HL-60 (cell line): Measurements from ENCODE around the gene C4orf54.

Experiments
- DNase-seq, 2 experiments: peaks; one replicate each; pipeline ENCODE4 v3.0.0-alpha.2; 2010 to 2020; ENCODE audit warnings: low read depth in 1 of 2, low spot score in 1 of 2
- H3K27ac ChIP-seq: fragments of 250-450 bp; sonication (Bioruptor Pico); replicated peaks from 2 replicates; pipeline ENCODE4 v1.5.1; 2020; ENCODE audit warnings: mild to moderate bottlenecking, moderate library complexity
- H3K27me3 ChIP-seq: fragments of 250-450 bp; sonication (Bioruptor Pico); 2 replicates; pipeline ENCODE4 v1.5.1; 2021; ENCODE audit warnings: mild to moderate bottlenecking, moderate library complexity; ENCODE audit not compliant: insufficient read depth, poor library complexity, severe bottlenecking
- H3K4me3 ChIP-seq: replicated peaks from 2 replicates; pipeline ENCODE4 v1.5.1; 2011; ENCODE audit warnings: mild to moderate bottlenecking, control low read depth, low read length; ENCODE audit not compliant: insufficient read depth
- GABPA ChIP-seq: IDR thresholded peaks from 2 replicates; pipeline ENCODE4 v1.6.1; 2012; ENCODE audit warnings: low read depth
- POLR2AphosphoS5 ChIP-seq: IDR thresholded peaks from 2 replicates; pipeline ENCODE4 v1.6.1; 2012; ENCODE audit warnings: low read depth
- SPI1 ChIP-seq: IDR thresholded peaks from 2 replicates; pipeline ENCODE4 v1.6.1; 2012; ENCODE audit warnings: low read depth, mild to moderate bottlenecking, borderline replicate concordance
- TF ChIP-seq, protein P1 (sequence below): IDR thresholded peaks from one replicate; pipeline ENCODE4 v1.5.1; 2011; ENCODE audit warnings: low read length, control low read depth, inconsistent platforms; ENCODE audit not compliant: insufficient read depth
- TF ChIP-seq, protein P2 (sequence below): IDR thresholded peaks from 2 replicates; pipeline ENCODE4 v1.6.1; 2012; ENCODE audit warnings: low read depth; ENCODE audit not compliant: insufficient replicate concordance

The C4orf54 gene

DNA sequence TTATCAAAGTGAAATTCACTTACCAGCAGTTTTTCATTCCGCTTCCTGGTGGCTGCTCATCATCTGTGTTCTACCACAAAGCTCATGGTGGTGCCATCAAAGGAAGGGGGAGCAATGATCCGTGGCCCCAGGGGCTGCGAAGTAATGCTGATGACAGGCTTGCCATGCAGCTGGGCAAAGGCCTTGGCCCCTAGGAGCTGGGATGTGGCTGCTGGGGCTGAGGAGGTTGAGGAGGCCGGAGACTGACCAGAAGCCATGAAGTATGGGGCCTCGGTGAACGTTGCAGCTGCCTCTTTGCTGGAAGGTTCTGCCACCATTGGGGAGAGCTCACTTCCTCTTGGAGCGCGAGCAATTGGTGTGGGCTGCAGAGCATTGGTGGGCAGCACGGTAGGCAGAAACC lies 8.4 kb downstream of the C4orf54 start:
- TF ChIP-seq SPI1 (no peak), GABPA (no peak)
- no peak overlapping the region for H3K4me3 ChIP-seq
- H3K27me3 ChIP-seq: no peaks in the 10 kb centered on the region
- no peak for DNase-seq
- no peak overlapping the region for H3K27ac ChIP-seq

DNA sequence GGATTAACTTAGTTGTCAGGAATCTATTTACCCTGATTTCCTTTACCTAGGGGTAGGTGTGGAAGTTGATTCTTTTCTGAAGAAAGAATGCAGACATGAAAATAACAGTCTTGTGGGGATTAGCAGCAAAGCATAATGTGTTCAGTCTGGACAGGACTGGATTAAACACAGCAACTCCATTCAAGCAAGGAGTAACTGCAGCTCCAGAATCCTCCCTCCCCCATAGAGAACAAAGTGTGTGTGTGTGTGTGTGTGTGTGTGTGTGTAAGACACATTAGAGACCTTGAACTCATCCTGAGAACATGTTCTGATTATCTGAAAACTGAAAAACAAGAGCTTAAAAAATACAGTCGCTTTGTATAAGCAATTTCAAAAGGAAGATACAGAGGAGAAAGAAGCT lies 9.3 kb downstream of the C4orf54 start:
- H3K27me3 ChIP-seq: no peaks in the 10 kb centered on the region
- no peak for TF ChIP-seq SPI1
- TF ChIP-seq, protein P1, sequence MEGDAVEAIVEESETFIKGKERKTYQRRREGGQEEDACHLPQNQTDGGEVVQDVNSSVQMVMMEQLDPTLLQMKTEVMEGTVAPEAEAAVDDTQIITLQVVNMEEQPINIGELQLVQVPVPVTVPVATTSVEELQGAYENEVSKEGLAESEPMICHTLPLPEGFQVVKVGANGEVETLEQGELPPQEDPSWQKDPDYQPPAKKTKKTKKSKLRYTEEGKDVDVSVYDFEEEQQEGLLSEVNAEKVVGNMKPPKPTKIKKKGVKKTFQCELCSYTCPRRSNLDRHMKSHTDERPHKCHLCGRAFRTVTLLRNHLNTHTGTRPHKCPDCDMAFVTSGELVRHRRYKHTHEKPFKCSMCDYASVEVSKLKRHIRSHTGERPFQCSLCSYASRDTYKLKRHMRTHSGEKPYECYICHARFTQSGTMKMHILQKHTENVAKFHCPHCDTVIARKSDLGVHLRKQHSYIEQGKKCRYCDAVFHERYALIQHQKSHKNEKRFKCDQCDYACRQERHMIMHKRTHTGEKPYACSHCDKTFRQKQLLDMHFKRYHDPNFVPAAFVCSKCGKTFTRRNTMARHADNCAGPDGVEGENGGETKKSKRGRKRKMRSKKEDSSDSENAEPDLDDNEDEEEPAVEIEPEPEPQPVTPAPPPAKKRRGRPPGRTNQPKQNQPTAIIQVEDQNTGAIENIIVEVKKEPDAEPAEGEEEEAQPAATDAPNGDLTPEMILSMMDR: no peak
- TF ChIP-seq, protein P2, sequence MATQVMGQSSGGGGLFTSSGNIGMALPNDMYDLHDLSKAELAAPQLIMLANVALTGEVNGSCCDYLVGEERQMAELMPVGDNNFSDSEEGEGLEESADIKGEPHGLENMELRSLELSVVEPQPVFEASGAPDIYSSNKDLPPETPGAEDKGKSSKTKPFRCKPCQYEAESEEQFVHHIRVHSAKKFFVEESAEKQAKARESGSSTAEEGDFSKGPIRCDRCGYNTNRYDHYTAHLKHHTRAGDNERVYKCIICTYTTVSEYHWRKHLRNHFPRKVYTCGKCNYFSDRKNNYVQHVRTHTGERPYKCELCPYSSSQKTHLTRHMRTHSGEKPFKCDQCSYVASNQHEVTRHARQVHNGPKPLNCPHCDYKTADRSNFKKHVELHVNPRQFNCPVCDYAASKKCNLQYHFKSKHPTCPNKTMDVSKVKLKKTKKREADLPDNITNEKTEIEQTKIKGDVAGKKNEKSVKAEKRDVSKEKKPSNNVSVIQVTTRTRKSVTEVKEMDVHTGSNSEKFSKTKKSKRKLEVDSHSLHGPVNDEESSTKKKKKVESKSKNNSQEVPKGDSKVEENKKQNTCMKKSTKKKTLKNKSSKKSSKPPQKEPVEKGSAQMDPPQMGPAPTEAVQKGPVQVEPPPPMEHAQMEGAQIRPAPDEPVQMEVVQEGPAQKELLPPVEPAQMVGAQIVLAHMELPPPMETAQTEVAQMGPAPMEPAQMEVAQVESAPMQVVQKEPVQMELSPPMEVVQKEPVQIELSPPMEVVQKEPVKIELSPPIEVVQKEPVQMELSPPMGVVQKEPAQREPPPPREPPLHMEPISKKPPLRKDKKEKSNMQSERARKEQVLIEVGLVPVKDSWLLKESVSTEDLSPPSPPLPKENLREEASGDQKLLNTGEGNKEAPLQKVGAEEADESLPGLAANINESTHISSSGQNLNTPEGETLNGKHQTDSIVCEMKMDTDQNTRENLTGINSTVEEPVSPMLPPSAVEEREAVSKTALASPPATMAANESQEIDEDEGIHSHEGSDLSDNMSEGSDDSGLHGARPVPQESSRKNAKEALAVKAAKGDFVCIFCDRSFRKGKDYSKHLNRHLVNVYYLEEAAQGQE: no peak
- TF ChIP-seq POLR2AphosphoS5: no peak
- no peak for TF ChIP-seq GABPA
- H3K4me3 ChIP-seq: no peak overlapping the region
- H3K27ac ChIP-seq: no peak overlapping the region
- no peak for DNase-seq

DNA sequence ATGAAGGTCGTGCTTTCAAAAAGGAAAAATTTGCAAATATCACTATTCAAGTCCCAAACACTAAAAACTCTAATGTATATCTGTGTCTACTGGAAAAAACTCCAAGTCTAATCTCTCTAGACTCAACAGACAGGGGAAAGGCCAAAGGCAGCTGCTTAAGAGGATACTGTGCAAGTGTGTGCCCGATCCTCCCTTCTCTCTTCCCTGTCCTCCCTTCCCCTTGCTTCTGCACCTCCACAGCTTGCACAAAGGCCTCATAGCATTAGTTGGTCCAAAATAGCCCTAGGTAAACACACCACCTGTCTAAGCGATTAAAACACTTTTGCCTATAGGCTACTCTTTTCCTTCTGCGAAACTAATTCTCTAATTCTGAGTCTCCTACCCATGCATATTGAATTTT lies 10.6 kb downstream of the C4orf54 start:
- TF ChIP-seq SPI1 (no peak), GABPA (no peak), POLR2AphosphoS5 (no peak)
- TF ChIP-seq, protein P2: no peak
- TF ChIP-seq, protein P1: no peak
- Histone ChIP-seq H3K27me3 (no peaks in the 10 kb centered on the region), H3K4me3 (no peak overlapping the region), H3K27ac (no peak overlapping the region)
- DNase-seq: no peak

DNA sequence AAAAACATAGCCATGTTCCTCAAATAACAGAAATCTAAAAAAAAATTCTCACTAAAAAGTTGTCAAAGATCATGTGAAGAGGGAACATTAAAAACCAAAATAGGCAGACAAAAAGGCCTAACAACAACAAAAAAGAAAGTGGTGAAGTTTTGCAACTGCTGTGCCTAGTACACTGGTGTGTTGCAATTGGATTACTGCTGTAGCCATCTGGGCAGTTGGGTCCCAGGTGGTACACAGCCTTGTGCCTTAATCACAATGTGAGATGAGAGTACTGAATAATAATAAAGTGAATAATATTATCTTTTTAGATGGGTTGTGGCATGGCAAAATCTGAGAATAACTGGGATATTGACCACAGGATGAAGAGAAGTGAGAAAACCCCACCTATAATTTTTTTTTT lies 12.0 kb downstream of the C4orf54 start:
- TF ChIP-seq SPI1 (no peak), GABPA (no peak), POLR2AphosphoS5 (no peak)
- TF ChIP-seq, protein P1: no peak
- TF ChIP-seq, protein P2: no peak
- Histone ChIP-seq H3K4me3 (no peak overlapping the region), H3K27ac (no peak overlapping the region), H3K27me3 (no peaks in the 10 kb centered on the region)
- peak in 1 of 2 experiments; percentile 24 for DNase-seq
